SK-N-MC (cell line): ENCODE data around the gene C1orf116.

Source experiments
- EZH2 ChIP-seq: fragments of 200-600 bp; sonication (generic); IDR thresholded peaks from one replicate; pipeline ENCODE4 v1.6.1; 2017; ENCODE audit warnings: antibody characterized with exemption
- FOXP2 ChIP-seq: optimal IDR thresholded peaks from 2 replicates; pipeline ENCODE3; 2011; ENCODE audit warnings: mild to moderate bottlenecking, moderate library complexity; ENCODE audit not compliant: insufficient read depth; ENCODE audit errors: extremely low read length, control extremely low read depth
- POLR2AphosphoS5 ChIP-seq: IDR thresholded peaks from 2 replicates; pipeline ENCODE4 v1.6.1; 2012; ENCODE audit warnings: mild to moderate bottlenecking, low read depth, low read length, borderline replicate concordance

DNA sequence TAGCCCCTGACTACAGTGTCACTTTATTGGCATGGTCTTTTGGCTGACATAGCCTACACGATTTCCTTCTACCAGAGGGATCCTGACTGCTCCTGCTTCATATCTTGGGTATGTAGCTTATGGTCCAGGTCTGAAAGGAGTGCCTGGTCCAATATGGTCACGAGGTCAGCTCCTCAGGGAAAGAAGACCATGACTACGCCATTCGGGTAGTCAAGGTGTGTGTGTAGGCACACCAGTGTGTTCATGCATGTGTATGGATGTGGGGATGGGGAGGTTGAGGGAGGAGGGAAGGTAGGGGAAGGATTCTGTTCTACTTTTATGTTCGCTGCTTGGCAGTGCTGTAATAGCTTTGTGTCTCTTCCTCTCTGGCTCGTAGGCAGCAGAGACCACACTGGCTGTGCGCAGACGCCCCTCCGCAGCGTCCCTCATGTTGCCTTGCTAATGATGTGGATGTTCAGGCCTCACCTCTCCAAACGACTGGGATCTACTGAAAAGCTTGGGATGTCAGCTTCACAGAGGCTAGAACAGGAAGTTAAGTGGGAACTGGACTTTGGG is 46.1 kb upstream of the C1orf116 start:
- TF ChIP-seq POLR2AphosphoS5 (no peak), EZH2 (no peak), FOXP2 (no peak)
